Lower leg skin (tissue), 3 donors: Measurements from ENCODE around the gene ST8SIA6.

Experiments used
- POLR2A ChIP-seq, 2 donors: fragments of 450-650 bp; IDR thresholded peaks; one replicate each; pipeline ENCODE4 v1.6.1; 2016 to 2017; ENCODE audit warnings: antibody characterized with exemption in 2 of 2, mild to moderate bottlenecking in 1 of 2, moderate library complexity in 1 of 2
- TF ChIP-seq, protein P1 (sequence below), 3 donors: fragments of 450-650 bp; IDR thresholded peaks; one replicate each; pipeline ENCODE4 v1.5.1; 2016; ENCODE audit warnings: antibody characterized with exemption in 3 of 3, mild to moderate bottlenecking in 3 of 3, moderate library complexity in 2 of 3

GRCh38 chr10:17444388-17444714, 10.0 kb downstream of the ST8SIA6 start:
- TF ChIP-seq, protein P1, sequence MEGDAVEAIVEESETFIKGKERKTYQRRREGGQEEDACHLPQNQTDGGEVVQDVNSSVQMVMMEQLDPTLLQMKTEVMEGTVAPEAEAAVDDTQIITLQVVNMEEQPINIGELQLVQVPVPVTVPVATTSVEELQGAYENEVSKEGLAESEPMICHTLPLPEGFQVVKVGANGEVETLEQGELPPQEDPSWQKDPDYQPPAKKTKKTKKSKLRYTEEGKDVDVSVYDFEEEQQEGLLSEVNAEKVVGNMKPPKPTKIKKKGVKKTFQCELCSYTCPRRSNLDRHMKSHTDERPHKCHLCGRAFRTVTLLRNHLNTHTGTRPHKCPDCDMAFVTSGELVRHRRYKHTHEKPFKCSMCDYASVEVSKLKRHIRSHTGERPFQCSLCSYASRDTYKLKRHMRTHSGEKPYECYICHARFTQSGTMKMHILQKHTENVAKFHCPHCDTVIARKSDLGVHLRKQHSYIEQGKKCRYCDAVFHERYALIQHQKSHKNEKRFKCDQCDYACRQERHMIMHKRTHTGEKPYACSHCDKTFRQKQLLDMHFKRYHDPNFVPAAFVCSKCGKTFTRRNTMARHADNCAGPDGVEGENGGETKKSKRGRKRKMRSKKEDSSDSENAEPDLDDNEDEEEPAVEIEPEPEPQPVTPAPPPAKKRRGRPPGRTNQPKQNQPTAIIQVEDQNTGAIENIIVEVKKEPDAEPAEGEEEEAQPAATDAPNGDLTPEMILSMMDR (IDR thresholded peaks at IDR 0.05) = no peak
- no peak for TF ChIP-seq POLR2A (IDR thresholded peaks at IDR 0.05)
